Heart left ventricle (tissue), 16 donors: ENCODE results near the gene AP1M2. TPM values are rescaled to one million over a fixed set of nuclear protein-coding genes. Genes with fewer than 3 reads are reported as not detected.
A peak's percentile ranks its signal among the peaks of the same experiment; 100 is the strongest.
"Not testable (repeated sequence)": the region's sequence is repeated elsewhere in the genome, so short reads cannot be mapped to it uniquely, and the experiment has no call there.

Source experiments
- ATAC-seq, 4 donors: fragments of 200-7000 bp; cut with Tn5 transposase; one replicate each; pipeline ENCODE4 v1.9.1; 2020 to 2022; ENCODE audit warnings: moderate library complexity in 4 of 4, mild to moderate bottlenecking in 3 of 4, moderate number of reproducible peaks in 1 of 4
- DNase-seq, 5 donors: peaks; one replicate each; pipeline ENCODE4 v3.0.0-alpha.2; 2020
- H3K27ac ChIP-seq, 12 donors: fragments of 200-600 bp; sonication (generic) in 4 of 12; one replicate each; pipeline versions ENCODE4 v1.5.0 to v1.8.0; 2016 to 2022; ENCODE audit warnings: mild to moderate bottlenecking in 2 of 12
- H3K27me3 ChIP-seq, 9 donors: fragments of 200-600 bp; sonication (generic) in 2 of 9; one replicate each; pipeline versions ENCODE4 v1.5.1 to v1.8.0; 2016 to 2022; ENCODE audit warnings: mild to moderate bottlenecking in 3 of 9
- H3K36me3 ChIP-seq, 9 donors: fragments of 200-600 bp; sonication (generic) in 2 of 9; one replicate each; pipeline versions ENCODE4 v1.5.0 to v1.8.0; 2018 to 2022; ENCODE audit warnings: mild to moderate bottlenecking in 2 of 9
- H3K4me1 ChIP-seq, 12 donors: fragments of 200-600 bp; sonication (generic) in 4 of 12; one replicate each; pipeline versions ENCODE4 v1.5.0 to v1.8.0; 2016 to 2022; ENCODE audit warnings: mild to moderate bottlenecking in 3 of 12
- H3K4me3 ChIP-seq, 12 donors: fragments of 200-600 bp; sonication (generic) in 4 of 12; one replicate each; pipeline versions ENCODE4 v1.5.0 to v1.8.0; 2017 to 2022; ENCODE audit warnings: mild to moderate bottlenecking in 9 of 12, moderate library complexity in 4 of 12
- H3K9me3 ChIP-seq, 12 donors: fragments of 200-600 bp; sonication (generic) in 4 of 12; one replicate each; pipeline versions ENCODE4 v1.5.0 to v1.8.0; 2016 to 2022; ENCODE audit warnings: mild to moderate bottlenecking in 1 of 12
- CTCF ChIP-seq, 12 donors: fragments of 200-600 bp; sonication (generic) in 4 of 12; IDR thresholded peaks; one replicate each; pipeline versions ENCODE4 v1.5.0 to v1.8.0; 2018 to 2022; ENCODE audit warnings: antibody characterized with exemption in 12 of 12, mild to moderate bottlenecking in 5 of 12
- POLR2A ChIP-seq, 2 donors: fragments of 450-650 bp; IDR thresholded peaks; one replicate each; pipeline ENCODE4 v1.6.1; 2017; ENCODE audit warnings: antibody characterized with exemption in 2 of 2, mild to moderate bottlenecking in 2 of 2, moderate library complexity in 2 of 2
- WGBS, 4 donors: extraction: QIAGEN DNeasy Blood & Tissue Kit in 2 of 4; methylation state at CpG; one replicate each; pipeline versions ENCODE4 v1.1.5 to v1.1.7; 2013 to 2018; 5-methylcytosine and 5-hydroxymethylcytosine counted together
- intact Hi-C, 10 donors: fragments of 100-400 bp; cut with DNase I; formaldehyde crosslinking; loops; one replicate each; pipeline versions ENCODE4 v1.11.1 to v1.14.2; 2022
- polyA plus RNA-seq, 2 donors: library from polyadenylated mRNA; stranded (reverse); fragments of 200-250 nt; gene quantifications; one replicate each; pipeline ENCODE4 v1.2.3, GENCODE V29; 2013
- total RNA-seq, 9 donors: library from RNA; depleted of rRNA in 2 of 9; stranded (reverse); fragments of >200 nt in 2 of 9; fragmentation: NEBNext Ultra II Directional in 3 of 9; extraction: Animal tissue kit (Norgen Biotek cat#: 25700) in 3 of 9; gene quantifications; one replicate each; pipeline versions ENCODE4 v1.1.0 to v1.2.4, GENCODE V29; 2016 to 2023
- donor health status: ischemic (EF 13 %, LVEDD 7.1; RV severe dilation, severe dysfunction).
- donor health status: healthy with polysubstance abuse.
- donor health status: DM: no; HTN: yes; CAD: no.
- donor health status: DM: no; HTN: no; CAD: no.
- donor health status: ischemic (EF 25% LVEDD 6.9; RV normal size, moderate dysfunction).
- donor health status: ischemic (EF 25% LVEDD 5.7; RV mildly dilated, moderate dysfunction).
- donor health status: healthy.
- donor health status: DM: yes; HTN: yes; CAD: no.
- donor health status: ischemic (EF 35%, LVEDD 5.7; RV mildly dilated, moderate dysfunction).
- donor health status: nonischemic (EF 11% LVEDD 7.7; RV severe dilation, severe dysfunction).
- donor health status: DM: yes; HTN: yes; CAD: no.
- donor health status: PGD.
- donor health status: ischemic (EF 29% LVEDD 5.4; RV normal size, mild dysfunction).
- donor health status: nonischemic (EF 23%, LVEDD 6.1; RV moderate dilation, normal function).

AP1M2 gene
- total and polyA plus RNA-seq, 11 donors, result 3.6 TPM; not detected in 10

- no peak for TF ChIP-seq CTCF (IDR thresholded peaks at IDR 0.05)
- TF ChIP-seq POLR2A (IDR thresholded peaks at IDR 0.05), result no peak
- 76 to 84% (median 78%) methylated on average over 6 of the region's 6 CpGs for WGBS, 4 donors
- no peaks in the 10 kb centered on the region for H3K9me3 ChIP-seq
- DNase-seq, result no peak
- H3K36me3 ChIP-seq, result no peaks in the 10 kb centered on the region
- H3K4me3 ChIP-seq, result no peak overlapping the region
- H3K4me1 ChIP-seq, result peaks cover 0 to 6% (median 0%) of the 10 kb centered on the region in 12 donors
- intact Hi-C loops, result no loop called here
- peaks cover 0 to 5% (median 0%) of the 10 kb centered on the region in 9 donors for H3K27me3 ChIP-seq
- ATAC-seq, result no peak
- H3K27ac ChIP-seq, result no peak overlapping the region
Measured at GRCh38 chr19:10535613-10536012, 51.5 kb downstream of the AP1M2 start.

- ATAC-seq (peak; percentile 15 to 55 (median 50)), DNase-seq (no peak)
- Histone ChIP-seq H3K27me3 (peaks cover 0 to 5% (median 0%) of the 10 kb centered on the region in 9 donors), H3K36me3 (no peaks in the 10 kb centered on the region), H3K4me3 (no peak overlapping the region), H3K9me3 (no peaks in the 10 kb centered on the region), H3K27ac (peak overlapping the region in 7 of 12 donors; percentile 4 to 62 (median 34)), H3K4me1 (peaks cover 0 to 4% (median 0%) of the 10 kb centered on the region in 12 donors)
- WGBS, 4 donors, result 76 to 84% (median 79%) methylated on average over 10 of the region's 10 CpGs
- intact Hi-C loops, result no loop called here
- TF ChIP-seq CTCF (IDR thresholded peaks at IDR 0.05) (no peak), POLR2A (IDR thresholded peaks at IDR 0.05) (no peak)
Measured at GRCh38 chr19:10533646-10534386, 53.3 kb downstream of the AP1M2 start.

- H3K9me3 ChIP-seq, result no peaks in the 10 kb centered on the region
Measured at GRCh38 chr19:10532457-10532856, 54.7 kb downstream of the AP1M2 start.

GRCh38 chr19:10526887-10527286 lies 60.2 kb downstream of the AP1M2 start:
- H3K4me3 ChIP-seq, H3K27me3 ChIP-seq, H3K4me1 ChIP-seq, ATAC-seq, H3K9me3 ChIP-seq, H3K36me3 ChIP-seq, DNase-seq, H3K27ac ChIP-seq, intact Hi-C loops: not testable (repeated sequence)
- 86 to 90% (median 89%) methylated on average over 8 of the region's 8 CpGs for WGBS, 4 donors

More at GRCh38 chr19:10532457-10532856, 54.7 kb downstream of the AP1M2 start:
- Histone ChIP-seq H3K36me3 (no peaks in the 10 kb centered on the region), H3K4me1 (peaks cover 0 to 4% (median 0%) of the 10 kb centered on the region in 12 donors), H3K27me3 (peaks cover 0 to 5% (median 0%) of the 10 kb centered on the region in 9 donors), H3K27ac (no peak overlapping the region), H3K4me3 (no peak overlapping the region)
- intact Hi-C loops, result no loop called here
- no peak for ATAC-seq
- DNase-seq, result no peak
- TF ChIP-seq POLR2A (IDR thresholded peaks at IDR 0.05), result no peak
- no peak for TF ChIP-seq CTCF (IDR thresholded peaks at IDR 0.05)
- 60 to 88% (median 79%) methylated on average over 1 of the region's 1 CpG for WGBS, 4 donors
